Trophoblast cell (in vitro differentiated cells and primary cell): Measurements from ENCODE around the gene SEMA4G.
A peak's percentile ranks its signal among the peaks of the same experiment; 100 is the strongest.

ENCODE experiments used
- DNase-seq, 2 donors: peaks; one replicate each; pipeline ENCODE4 v3.0.0-alpha.2; 2016
- H2AFZ ChIP-seq: 2 replicates; pipeline ENCODE4 v1.6.1; 2013; ENCODE audit warnings: low read length, moderate library complexity, mild to moderate bottlenecking; ENCODE audit not compliant: insufficient read depth, poor library complexity
- H2AK5ac ChIP-seq: 2 replicates; pipeline ENCODE4 v1.6.1; 2013; ENCODE audit warnings: mild to moderate bottlenecking, low read length
- H2BK120ac ChIP-seq: 2 replicates; pipeline ENCODE4 v1.6.1; 2013; ENCODE audit warnings: low read length, mild to moderate bottlenecking, moderate library complexity; ENCODE audit not compliant: insufficient read depth, poor library complexity
- H2BK12ac ChIP-seq: 2 replicates; pipeline ENCODE4 v1.6.1; 2013; ENCODE audit warnings: mild to moderate bottlenecking, low read length, moderate library complexity
- H2BK5ac ChIP-seq: 2 replicates; pipeline ENCODE4 v1.6.1; 2013; ENCODE audit warnings: low read length, low read depth, moderate library complexity, mild to moderate bottlenecking; ENCODE audit not compliant: poor library complexity
- H3K14ac ChIP-seq: 2 replicates; pipeline ENCODE4 v1.6.1; 2013; ENCODE audit warnings: mild to moderate bottlenecking, low read length
- H3K18ac ChIP-seq: 2 replicates; pipeline ENCODE4 v1.6.1; 2013; ENCODE audit warnings: mild to moderate bottlenecking, low read length
- H3K23ac ChIP-seq: 2 replicates; pipeline ENCODE4 v1.6.1; 2013; ENCODE audit warnings: low read length
- H3K27ac ChIP-seq: 2 replicates; pipeline ENCODE4 v1.5.1; 2013; ENCODE audit warnings: low read depth, mild to moderate bottlenecking, inconsistent platforms, low read length, moderate library complexity
- H3K27me3 ChIP-seq: 2 replicates; pipeline ENCODE4 v1.6.1; 2013; ENCODE audit warnings: inconsistent platforms, mild to moderate bottlenecking, low read length, moderate library complexity; ENCODE audit not compliant: insufficient read depth
- H3K36me3 ChIP-seq, 2 experiments: 1 replicate in 1 of 2; 2 replicates in 1 of 2; pipeline ENCODE4 v1.6.1; 2013; ENCODE audit warnings: low read length in 2 of 2, mild to moderate bottlenecking in 2 of 2, moderate library complexity in 1 of 2; ENCODE audit not compliant: insufficient read depth in 2 of 2, control insufficient read depth in 1 of 2
- H3K4ac ChIP-seq: 2 replicates; pipeline ENCODE4 v1.6.1; 2013; ENCODE audit warnings: low read depth, mild to moderate bottlenecking, low read length, moderate library complexity
- H3K4me1 ChIP-seq, 2 experiments: 1 replicate in 1 of 2; 2 replicates in 1 of 2; pipeline ENCODE4 v1.6.1; 2013; ENCODE audit warnings: low read length in 2 of 2, mild to moderate bottlenecking in 2 of 2, moderate library complexity in 1 of 2; ENCODE audit not compliant: insufficient read depth in 2 of 2, control insufficient read depth in 1 of 2
- H3K4me2 ChIP-seq: 2 replicates; pipeline ENCODE4 v1.6.1; 2013; ENCODE audit warnings: inconsistent platforms, mild to moderate bottlenecking, low read length, moderate library complexity
- H3K4me3 ChIP-seq: 2 replicates; pipeline ENCODE4 v1.5.1; 2013; ENCODE audit warnings: mild to moderate bottlenecking, low read depth, low read length, inconsistent platforms
- H3K79me1 ChIP-seq: one replicate; pipeline ENCODE4 v1.6.1; 2013; ENCODE audit warnings: low read length
- H3K79me2 ChIP-seq: 2 replicates; pipeline ENCODE4 v1.6.1; 2013; ENCODE audit warnings: low read length, mild to moderate bottlenecking; ENCODE audit not compliant: control insufficient read depth, insufficient read depth, poor library complexity
- H3K9ac ChIP-seq: 2 replicates; pipeline ENCODE4 v1.6.1; 2013; ENCODE audit warnings: mild to moderate bottlenecking, low read length
- H3K9me3 ChIP-seq: 2 replicates; pipeline ENCODE4 v1.6.1; 2013; ENCODE audit warnings: low read depth, mild to moderate bottlenecking, control low read depth, inconsistent platforms, low read length; ENCODE audit not compliant: insufficient read depth
- H4K12ac ChIP-seq: 2 replicates; pipeline ENCODE4 v1.6.1; 2013; ENCODE audit warnings: low read depth, mild to moderate bottlenecking, low read length, moderate library complexity
- H4K8ac ChIP-seq: 2 replicates; pipeline ENCODE4 v1.6.1; 2013; ENCODE audit warnings: low read depth, mild to moderate bottlenecking, low read length, moderate library complexity
- H4K91ac ChIP-seq: one replicate; pipeline ENCODE4 v1.6.1; 2013; ENCODE audit warnings: low read depth, mild to moderate bottlenecking, low read length, moderate library complexity
- WGBS: extraction: QIAGEN DNeasy Blood & Tissue Kit; methylation state at CpG from one replicate; pipeline ENCODE4 v1.1.7; 2013; ENCODE audit warnings: missing lambda C conversion rate; ENCODE audit not compliant: insufficient read length, insufficient coverage; ENCODE audit errors: extremely low coverage; 5-methylcytosine and 5-hydroxymethylcytosine counted together

SEMA4G gene

GRCh38 chr10:100989088-100989487, 19.8 kb downstream of the SEMA4G start:
- no peak for DNase-seq
- H3K27ac ChIP-seq, result no peak overlapping the region
- no peak overlapping the region for H3K4me3 ChIP-seq
- WGBS, result no CpG with 5 or more reads among the region's 21 CpGs
- H3K14ac ChIP-seq, result no peak overlapping the region
- no peaks in the 10 kb centered on the region for H3K9me3 ChIP-seq
- H4K91ac ChIP-seq, result no peak overlapping the region
- H3K4ac ChIP-seq, result no peak overlapping the region
- H3K23ac ChIP-seq, result no peak overlapping the region
- H3K79me2 ChIP-seq, result peaks cover 6% of the 10 kb centered on the region
- no peak overlapping the region for H2AK5ac ChIP-seq
- H3K27me3 ChIP-seq, result no peaks in the 10 kb centered on the region
- H3K36me3 ChIP-seq, result peaks cover 34 to 43% of the 10 kb centered on the region in 2 experiments
- H2BK12ac ChIP-seq, result no peak overlapping the region
- H2BK120ac ChIP-seq, result no peak overlapping the region
- no peak overlapping the region for H4K8ac ChIP-seq
- no peak overlapping the region for H3K9ac ChIP-seq
- H3K18ac ChIP-seq, result no peak overlapping the region
- no peak overlapping the region for H2AFZ ChIP-seq
- no peak overlapping the region for H3K4me2 ChIP-seq
- no peak overlapping the region for H4K12ac ChIP-seq
- H2BK5ac ChIP-seq, result no peak overlapping the region
- peaks cover 5% of the 10 kb centered on the region for H3K79me1 ChIP-seq
- peaks cover 9 to 10% of the 10 kb centered on the region in 2 experiments for H3K4me1 ChIP-seq

- Histone ChIP-seq H2AK5ac (no peak overlapping the region), H3K18ac (no peak overlapping the region), H2BK120ac (no peak overlapping the region), H3K23ac (no peak overlapping the region), H3K27ac (no peak overlapping the region), H3K36me3 (peaks cover 27 to 30% of the 10 kb centered on the region in 2 experiments), H4K12ac (no peak overlapping the region), H3K4ac (no peak overlapping the region), H4K8ac (no peak overlapping the region), H2AFZ (no peak overlapping the region), H3K79me2 (peaks cover 16% of the 10 kb centered on the region), H3K27me3 (no peaks in the 10 kb centered on the region), H3K4me2 (no peak overlapping the region), H2BK5ac (no peak overlapping the region), H3K9me3 (no peaks in the 10 kb centered on the region), H3K9ac (no peak overlapping the region), H3K4me1 (peaks cover 13 to 15% of the 10 kb centered on the region in 2 experiments), H2BK12ac (no peak overlapping the region), H3K4me3 (no peak overlapping the region), H3K14ac (no peak overlapping the region), H4K91ac (no peak overlapping the region), H3K79me1 (peaks cover 25% of the 10 kb centered on the region)
- WGBS, result no CpG with 5 or more reads among the region's 10 CpGs
- DNase-seq, result peak in 1 of 2 donors; percentile 61
Measured at GRCh38 chr10:100993986-100994708, 24.8 kb downstream of the SEMA4G start.

DNA sequence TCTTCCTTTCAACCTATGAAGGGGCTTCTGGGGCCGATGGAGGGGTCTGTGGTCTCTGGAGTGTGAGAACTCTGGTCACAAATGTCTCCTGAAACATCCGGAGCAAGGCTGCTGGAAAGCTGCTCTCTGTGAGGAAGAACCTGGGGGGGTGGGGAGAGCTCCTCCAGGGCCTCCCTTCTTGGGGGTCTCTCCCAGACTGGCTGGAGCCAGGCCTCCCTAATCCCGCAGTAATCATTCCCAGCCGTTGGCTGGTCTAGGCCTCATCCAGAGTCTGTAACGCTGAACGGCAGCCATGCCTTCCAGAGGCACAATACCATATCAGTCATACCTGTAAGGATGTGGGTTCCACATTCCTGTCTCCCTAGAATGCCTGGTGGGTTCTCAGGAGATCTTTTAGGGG, 25.9 kb downstream of the SEMA4G start:
- Histone ChIP-seq H2BK120ac (no peak overlapping the region), H3K79me2 (peaks cover 24% of the 10 kb centered on the region), H2BK5ac (no peak overlapping the region), H3K4ac (no peak overlapping the region), H4K8ac (no peak overlapping the region), H3K4me2 (no peak overlapping the region), H3K14ac (no peak overlapping the region), H3K27me3 (no peaks in the 10 kb centered on the region), H3K36me3 (peaks cover 22% of the 10 kb centered on the region in 2 experiments), H2AK5ac (no peak overlapping the region), H3K23ac (no peak overlapping the region), H4K12ac (no peak overlapping the region), H2BK12ac (no peak overlapping the region), H3K79me1 (peaks cover 33% of the 10 kb centered on the region), H2AFZ (no peak overlapping the region), H3K27ac (no peak overlapping the region), H3K18ac (no peak overlapping the region), H4K91ac (no peak overlapping the region), H3K4me1 (peaks cover 13 to 15% of the 10 kb centered on the region in 2 experiments), H3K9me3 (no peaks in the 10 kb centered on the region), H3K9ac (no peak overlapping the region), H3K4me3 (no peak overlapping the region)
- WGBS, result no CpG with 5 or more reads among the region's 6 CpGs
- DNase-seq, result no peak

- H4K8ac ChIP-seq, result peak overlapping the region; percentile 87
- H4K12ac ChIP-seq, result peak overlapping the region; percentile 89
- H3K4me2 ChIP-seq, result peak overlapping the region; percentile 93
- peaks cover 37% of the 10 kb centered on the region for H3K79me1 ChIP-seq
- peak overlapping the region; percentile 1 for H2BK12ac ChIP-seq
- peak overlapping the region; percentile 79 for H3K9ac ChIP-seq
- no peaks in the 10 kb centered on the region for H3K27me3 ChIP-seq
- H3K36me3 ChIP-seq, result peaks cover 9 to 10% of the 10 kb centered on the region in 2 experiments
- no peaks in the 10 kb centered on the region for H3K9me3 ChIP-seq
- no CpG with 5 or more reads among the region's 46 CpGs for WGBS
- H3K14ac ChIP-seq, result peak overlapping the region; percentile 88
- peak overlapping the region; percentile 81 for H3K4me3 ChIP-seq
- peak overlapping the region; percentile 96 for H3K27ac ChIP-seq
- DNase-seq, result peak; percentile 64 to 72
- H3K4me1 ChIP-seq, result peaks cover 21 to 24% of the 10 kb centered on the region in 2 experiments
- H2BK5ac ChIP-seq, result peak overlapping the region; percentile 32
- H3K18ac ChIP-seq, result peak overlapping the region; percentile 88
- peak overlapping the region; percentile 26 for H3K4ac ChIP-seq
- H4K91ac ChIP-seq, result peak overlapping the region; percentile 97
- peaks cover 35% of the 10 kb centered on the region for H3K79me2 ChIP-seq
- H2BK120ac ChIP-seq, result no peak overlapping the region
- H2AFZ ChIP-seq, result peak overlapping the region; percentile 95
- no peak overlapping the region for H3K23ac ChIP-seq
- H2AK5ac ChIP-seq, result peak overlapping the region; percentile 0
Measured at GRCh38 chr10:100996678-100997359, 27.5 kb downstream of the SEMA4G start.
